GM10847 (cell line): ENCODE data around the gene NFATC1.

Experiments
- POLR2A ChIP-seq: IDR thresholded peaks from 2 replicates; pipeline ENCODE4 v1.6.1; 2011; ENCODE audit not compliant: insufficient read length; ENCODE audit errors: extremely low read depth

NFATC1 gene

GRCh38 chr18:79394534-79395307 lies 1.0 kb upstream of the NFATC1 start:
- no peak for TF ChIP-seq POLR2A

DNA sequence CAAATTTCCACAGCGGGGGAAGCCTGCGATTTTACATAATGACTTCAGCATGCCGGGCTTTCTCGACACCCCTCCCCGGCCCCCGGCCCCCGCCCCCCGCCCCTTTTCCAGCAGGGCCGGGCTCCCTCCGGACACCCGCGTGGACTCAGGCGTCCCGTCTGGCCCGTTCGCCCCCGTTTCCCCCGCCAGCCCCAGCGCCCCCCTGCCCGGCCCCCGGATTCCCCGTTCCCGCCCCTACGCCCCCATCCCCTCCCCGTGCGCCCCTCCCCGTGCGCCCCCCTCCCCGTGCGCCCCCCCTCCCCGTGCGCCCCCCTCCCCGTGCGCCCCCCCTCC lies 456 bp upstream of the NFATC1 start:
- TF ChIP-seq POLR2A, result no peak

- no peak for TF ChIP-seq POLR2A
These were observed 909 bp downstream of the NFATC1 start for GRCh38 chr18:79396431-79397246.

DNA sequence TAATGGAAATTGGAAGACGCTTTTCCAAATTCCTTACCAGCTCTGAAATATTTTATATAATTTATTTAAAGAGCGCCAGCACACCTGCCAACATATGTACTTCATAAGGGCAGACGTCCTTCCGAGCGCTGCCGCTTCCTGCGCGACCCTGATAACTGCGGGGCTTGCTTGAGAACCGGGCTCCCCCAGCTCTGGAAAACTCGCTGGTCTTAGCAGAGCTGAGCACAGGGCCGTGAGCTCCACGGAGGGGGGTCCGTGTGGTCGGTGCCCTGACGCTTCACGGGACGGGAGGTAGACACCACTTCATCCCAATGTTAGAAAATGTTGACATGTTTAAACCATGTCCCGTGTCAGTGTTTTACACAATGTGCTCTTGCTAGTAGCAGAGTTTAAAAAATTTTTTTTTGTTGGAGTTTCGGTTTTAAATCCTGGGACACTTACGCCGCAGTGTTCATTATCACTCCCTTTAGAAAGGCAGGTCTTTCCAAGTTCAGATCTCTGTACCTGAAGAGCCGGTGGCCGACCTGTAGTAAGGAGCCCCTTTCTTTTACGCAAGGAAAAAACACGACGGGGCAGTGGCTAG lies 1.6 kb downstream of the NFATC1 start:
- no peak for TF ChIP-seq POLR2A

- no peak for TF ChIP-seq POLR2A
These were observed 2.4 kb downstream of the NFATC1 start for GRCh38 chr18:79397830-79398761.

DNA sequence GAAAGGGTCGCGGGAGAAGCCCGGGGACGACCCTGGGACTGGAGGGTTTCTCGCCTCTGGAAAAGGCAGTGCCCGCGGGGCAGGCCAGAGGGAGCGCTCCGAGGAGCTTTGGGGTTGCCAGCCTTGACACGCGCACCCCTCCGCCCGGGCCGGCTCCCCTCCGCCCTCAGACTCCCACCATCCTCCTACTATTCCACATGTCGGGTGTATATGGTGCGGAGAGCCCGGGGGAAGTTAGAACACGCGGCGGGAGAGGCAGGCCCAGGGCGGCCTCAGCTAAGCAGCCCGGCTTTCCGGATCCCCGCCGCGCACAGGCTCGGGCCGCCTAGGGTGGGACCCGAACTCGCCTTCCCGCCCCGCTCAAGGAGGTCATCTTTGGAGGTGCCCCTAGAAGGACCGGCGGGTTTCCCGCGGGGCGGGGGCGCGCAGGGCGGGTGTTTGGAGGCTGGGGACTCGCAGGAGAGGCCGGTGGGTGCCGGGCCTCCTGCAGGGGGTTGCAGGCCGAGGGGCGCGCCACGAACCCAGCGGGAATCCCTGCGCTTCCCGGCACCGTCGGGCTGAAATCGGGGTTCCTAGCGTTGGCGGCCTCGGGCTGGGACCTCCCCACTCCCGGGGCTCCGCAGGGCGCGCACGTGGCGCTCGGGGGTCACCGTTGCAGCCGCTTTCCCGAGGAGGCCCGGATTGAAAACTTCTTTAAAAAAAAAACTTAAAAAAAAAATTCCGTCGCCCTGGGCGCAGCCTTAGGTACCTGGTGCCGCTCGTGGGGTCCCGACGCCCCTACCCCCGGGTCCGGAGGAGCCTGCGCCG lies 3.7 kb downstream of the NFATC1 start:
- TF ChIP-seq POLR2A, result no peak

DNA sequence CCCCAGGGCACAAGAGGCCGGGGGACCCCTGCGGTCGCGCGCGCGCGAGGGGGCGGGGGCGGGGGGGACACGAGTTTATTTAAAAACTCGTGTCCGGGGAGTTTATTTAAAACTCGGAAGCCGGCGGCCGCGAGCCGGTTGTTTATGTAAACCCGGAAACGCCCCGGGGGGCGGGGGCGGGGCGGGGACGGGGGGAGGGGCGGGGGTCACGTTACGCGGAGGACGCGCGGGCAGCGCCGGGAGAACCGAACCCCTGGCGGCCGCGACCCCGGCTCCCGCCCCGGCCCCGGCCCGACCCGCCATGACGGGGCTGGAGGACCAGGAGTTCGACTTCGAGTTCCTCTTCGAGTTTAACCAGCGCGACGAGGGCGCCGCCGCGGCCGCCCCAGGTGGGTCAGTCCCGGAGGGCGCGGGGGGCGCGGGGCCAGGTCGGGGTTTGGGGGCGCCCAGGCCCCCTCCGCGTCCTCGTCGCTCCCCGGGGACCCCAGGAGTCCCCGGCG lies 4.4 kb downstream of the NFATC1 start:
- TF ChIP-seq POLR2A, result no peak

- no peak for TF ChIP-seq POLR2A
These were observed 5.1 kb downstream of the NFATC1 start for GRCh38 chr18:79400591-79401381.

DNA sequence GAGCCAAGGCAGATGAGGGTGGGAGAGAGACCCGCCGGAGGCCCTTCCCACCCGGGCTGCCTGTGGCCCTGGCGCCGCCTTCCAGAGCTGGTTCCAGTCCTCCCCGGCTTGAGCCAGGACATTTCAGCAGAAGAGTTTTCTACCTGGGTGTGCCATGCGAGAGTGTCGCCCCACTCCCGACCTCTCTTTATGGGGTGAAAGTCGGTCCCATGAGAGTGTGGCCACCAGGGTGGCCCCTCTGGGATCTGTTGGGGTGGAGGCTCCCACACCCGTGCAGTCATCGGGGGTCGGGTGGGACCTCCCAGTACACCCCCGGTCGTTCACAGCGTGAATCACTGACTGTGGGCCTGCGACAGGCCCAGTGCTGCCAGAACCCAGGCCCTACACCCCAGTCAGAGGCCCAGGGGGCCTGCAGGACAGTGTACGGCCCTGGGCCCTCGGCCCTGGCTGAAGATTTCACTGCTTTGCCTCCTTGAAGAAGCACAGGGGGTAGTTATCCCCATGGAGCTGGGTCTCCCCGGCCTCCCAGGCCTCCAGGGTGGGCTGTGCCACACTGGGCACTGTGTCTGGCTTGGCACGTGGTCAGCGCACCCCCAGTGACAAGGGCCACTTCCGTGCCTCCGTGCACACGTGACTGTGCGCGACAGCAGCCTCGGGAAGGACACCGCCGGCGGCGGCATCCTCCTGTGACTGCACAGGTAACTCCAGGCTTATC lies 5.9 kb downstream of the NFATC1 start:
- no peak for TF ChIP-seq POLR2A

DNA sequence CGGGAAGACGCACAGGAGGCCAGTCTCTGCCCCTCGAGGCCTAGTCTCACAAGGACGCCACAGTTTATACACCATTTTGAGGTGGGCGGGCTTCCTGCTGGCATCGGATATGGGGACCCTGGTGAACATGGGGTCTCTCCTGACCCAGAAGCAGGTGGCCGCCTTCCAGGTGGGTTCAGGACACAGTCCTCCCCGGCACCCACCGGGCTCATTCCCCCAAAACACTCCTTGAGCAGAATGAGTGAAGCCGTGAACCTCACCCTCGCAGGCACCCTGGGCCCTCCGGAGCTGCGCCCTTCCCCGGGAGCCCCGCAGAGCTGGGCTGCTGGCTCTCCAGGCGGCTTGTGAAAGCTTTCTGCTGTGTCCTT lies 6.5 kb downstream of the NFATC1 start:
- TF ChIP-seq POLR2A, result no peak

DNA sequence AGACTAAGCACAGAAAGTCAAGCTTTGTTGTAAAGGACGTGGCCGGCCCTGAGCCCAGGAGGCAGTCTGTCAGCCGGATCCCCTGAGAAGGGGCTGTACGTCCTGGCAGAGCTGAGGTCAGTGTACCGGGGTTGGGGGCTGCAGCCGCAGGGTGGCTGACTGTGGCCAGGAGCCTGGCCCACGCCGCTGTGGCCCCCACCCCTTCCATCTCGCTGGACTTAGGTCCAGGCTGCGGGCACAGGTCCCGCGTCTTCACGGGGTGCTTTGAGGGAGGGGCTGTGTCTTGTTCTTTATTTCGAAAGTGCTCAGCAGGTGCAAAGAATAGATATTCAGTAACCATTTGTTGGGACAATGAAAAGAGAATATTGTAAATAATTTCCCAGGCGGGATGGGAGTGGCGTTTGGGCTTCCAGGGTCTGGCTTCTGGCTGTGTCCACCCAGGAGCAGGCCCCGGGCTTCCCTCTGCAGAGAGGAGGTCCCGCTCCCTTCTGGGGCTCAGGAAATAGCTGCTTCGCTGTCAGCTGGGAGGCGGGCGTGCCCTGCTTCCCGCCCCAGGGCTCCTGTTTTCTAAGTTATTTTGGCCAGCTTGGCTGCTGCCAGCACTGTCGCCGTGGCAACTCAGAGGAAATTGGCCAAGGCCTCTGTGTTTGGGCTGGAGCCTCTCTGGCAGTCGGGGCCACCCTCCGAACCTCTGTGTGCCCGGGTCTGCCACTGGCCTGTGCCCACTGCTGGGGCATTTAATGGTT lies 7.4 kb downstream of the NFATC1 start:
- no peak for TF ChIP-seq POLR2A
